Sigmoid colon (tissue), 4 donors: ENCODE results near the gene PRRG1.
"Not testable (repeated sequence)": the region's sequence is repeated elsewhere in the genome, so short reads cannot be mapped to it uniquely, and the experiment has no call there.

Experiments used
- EP300 ChIP-seq, 4 donors: sonication (generic); formaldehyde crosslinking; IDR thresholded peaks; one replicate each; pipeline ENCODE4 v1.6.1; 2017; ENCODE audit warnings: antibody characterized with exemption in 4 of 4
- POLR2A ChIP-seq, 2 donors: fragments of 450-650 bp; IDR thresholded peaks; one replicate each; pipeline ENCODE4 v1.6.1; 2016; ENCODE audit warnings: antibody characterized with exemption in 2 of 2, mild to moderate bottlenecking in 2 of 2, moderate library complexity in 2 of 2
- POLR2AphosphoS5 ChIP-seq, 4 donors: sonication (generic); formaldehyde crosslinking; IDR thresholded peaks; one replicate each; pipeline ENCODE4 v1.6.1; 2017; ENCODE audit warnings: antibody characterized with exemption in 4 of 4
- TF ChIP-seq, protein P1 (sequence below), 4 experiments: fragments of 450-650 bp in 3 of 4; fragments of 200-600 bp in 1 of 4; IDR thresholded peaks; one replicate each; pipeline ENCODE4 v1.5.1; 2016 to 2019; ENCODE audit warnings: antibody characterized with exemption in 4 of 4, mild to moderate bottlenecking in 3 of 4, moderate library complexity in 2 of 4

DNA sequence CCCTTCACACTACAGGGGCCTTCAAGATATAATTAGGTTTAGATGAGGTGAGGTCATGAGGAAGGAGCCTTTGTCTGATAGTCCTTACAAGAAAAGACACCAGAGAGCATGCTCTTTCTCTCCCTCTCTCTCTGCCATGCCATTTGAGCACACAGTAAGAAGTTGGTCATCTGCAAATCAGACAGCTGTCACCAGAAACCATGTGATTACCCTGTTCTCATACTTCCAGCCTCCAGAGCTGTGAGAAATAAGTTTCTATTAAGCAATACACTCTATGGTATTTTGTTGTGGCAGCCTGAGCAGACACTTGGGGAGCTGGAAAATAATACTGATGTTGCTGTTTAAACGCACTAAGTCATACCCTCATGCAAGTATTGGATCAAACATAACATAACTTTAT is 148.0 kb downstream of the PRRG1 start:
- not testable (repeated sequence) for TF ChIP-seq EP300, POLR2AphosphoS5, POLR2A (IDR thresholded peaks at IDR 0.05)
- TF ChIP-seq, protein P1, sequence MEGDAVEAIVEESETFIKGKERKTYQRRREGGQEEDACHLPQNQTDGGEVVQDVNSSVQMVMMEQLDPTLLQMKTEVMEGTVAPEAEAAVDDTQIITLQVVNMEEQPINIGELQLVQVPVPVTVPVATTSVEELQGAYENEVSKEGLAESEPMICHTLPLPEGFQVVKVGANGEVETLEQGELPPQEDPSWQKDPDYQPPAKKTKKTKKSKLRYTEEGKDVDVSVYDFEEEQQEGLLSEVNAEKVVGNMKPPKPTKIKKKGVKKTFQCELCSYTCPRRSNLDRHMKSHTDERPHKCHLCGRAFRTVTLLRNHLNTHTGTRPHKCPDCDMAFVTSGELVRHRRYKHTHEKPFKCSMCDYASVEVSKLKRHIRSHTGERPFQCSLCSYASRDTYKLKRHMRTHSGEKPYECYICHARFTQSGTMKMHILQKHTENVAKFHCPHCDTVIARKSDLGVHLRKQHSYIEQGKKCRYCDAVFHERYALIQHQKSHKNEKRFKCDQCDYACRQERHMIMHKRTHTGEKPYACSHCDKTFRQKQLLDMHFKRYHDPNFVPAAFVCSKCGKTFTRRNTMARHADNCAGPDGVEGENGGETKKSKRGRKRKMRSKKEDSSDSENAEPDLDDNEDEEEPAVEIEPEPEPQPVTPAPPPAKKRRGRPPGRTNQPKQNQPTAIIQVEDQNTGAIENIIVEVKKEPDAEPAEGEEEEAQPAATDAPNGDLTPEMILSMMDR (IDR thresholded peaks at IDR 0.05), result not testable (repeated sequence)
